ENCODE results near the gene ATF6.

DNA sequence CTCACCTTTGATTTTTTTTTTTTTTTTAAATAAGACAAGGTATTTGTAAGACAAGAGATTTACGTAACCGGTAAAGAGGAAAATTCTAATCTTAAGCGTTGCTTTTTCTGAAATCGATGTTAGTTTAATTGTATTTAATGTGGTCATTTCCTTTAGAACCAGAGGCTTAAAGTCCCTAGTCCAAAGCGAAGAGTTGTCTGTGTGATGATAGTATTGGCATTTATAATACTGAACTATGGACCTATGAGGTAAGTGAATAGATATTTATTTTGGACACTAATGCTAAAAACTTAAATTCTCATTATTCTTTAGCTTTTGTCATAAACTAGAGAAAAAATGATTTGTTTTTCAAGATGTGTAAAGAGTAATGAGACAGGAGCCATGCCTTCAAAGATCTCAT is 54.8 kb downstream of the ATF6 start:
- TF ChIP-seq POLR2AphosphoS5 (IDR thresholded peaks at IDR 0.05; ENCODE audit: low read depth, low read length) (no peak), POLR2A (IDR thresholded peaks at IDR 0.05; ENCODE audit: low read depth, low read length) (no peak), SPI1 (IDR thresholded peaks at IDR 0.05; ENCODE audit: low read depth, low read length) (no peak), POU2F2 (IDR thresholded peaks at IDR 0.05; ENCODE audit: low read depth, low read length) (no peak), TAF1 (IDR thresholded peaks at IDR 0.05; ENCODE audit: low read depth, low read length) (no peak)

Measured in GM12891 (cell line).